Measurements from ENCODE around the gene CRLF3.
"Not testable (repeated sequence)": the region's sequence is repeated elsewhere in the genome, so short reads cannot be mapped to it uniquely, and the experiment has no call there.

The CRLF3 gene

DNA sequence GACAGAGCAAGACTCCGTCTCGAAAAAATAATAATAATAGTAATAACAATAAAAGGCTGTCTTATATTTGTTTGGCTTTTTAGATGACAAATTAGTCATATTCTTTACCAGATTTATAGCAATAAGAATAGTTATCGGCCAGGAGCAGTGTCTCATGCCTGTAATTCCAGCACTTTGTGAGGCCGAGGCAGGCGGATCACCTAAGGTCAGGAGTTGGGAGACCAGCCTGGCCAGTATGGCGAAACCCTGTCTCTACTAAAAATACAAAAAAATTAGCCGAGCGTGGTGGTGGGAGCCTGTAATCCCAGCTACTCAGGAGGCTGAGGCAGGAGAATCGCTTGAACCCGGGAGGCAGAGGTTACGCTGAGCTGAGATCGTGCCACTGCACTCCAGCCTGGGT is 10.3 kb downstream of the CRLF3 start:
- not testable (repeated sequence) for DNase-seq

DNA sequence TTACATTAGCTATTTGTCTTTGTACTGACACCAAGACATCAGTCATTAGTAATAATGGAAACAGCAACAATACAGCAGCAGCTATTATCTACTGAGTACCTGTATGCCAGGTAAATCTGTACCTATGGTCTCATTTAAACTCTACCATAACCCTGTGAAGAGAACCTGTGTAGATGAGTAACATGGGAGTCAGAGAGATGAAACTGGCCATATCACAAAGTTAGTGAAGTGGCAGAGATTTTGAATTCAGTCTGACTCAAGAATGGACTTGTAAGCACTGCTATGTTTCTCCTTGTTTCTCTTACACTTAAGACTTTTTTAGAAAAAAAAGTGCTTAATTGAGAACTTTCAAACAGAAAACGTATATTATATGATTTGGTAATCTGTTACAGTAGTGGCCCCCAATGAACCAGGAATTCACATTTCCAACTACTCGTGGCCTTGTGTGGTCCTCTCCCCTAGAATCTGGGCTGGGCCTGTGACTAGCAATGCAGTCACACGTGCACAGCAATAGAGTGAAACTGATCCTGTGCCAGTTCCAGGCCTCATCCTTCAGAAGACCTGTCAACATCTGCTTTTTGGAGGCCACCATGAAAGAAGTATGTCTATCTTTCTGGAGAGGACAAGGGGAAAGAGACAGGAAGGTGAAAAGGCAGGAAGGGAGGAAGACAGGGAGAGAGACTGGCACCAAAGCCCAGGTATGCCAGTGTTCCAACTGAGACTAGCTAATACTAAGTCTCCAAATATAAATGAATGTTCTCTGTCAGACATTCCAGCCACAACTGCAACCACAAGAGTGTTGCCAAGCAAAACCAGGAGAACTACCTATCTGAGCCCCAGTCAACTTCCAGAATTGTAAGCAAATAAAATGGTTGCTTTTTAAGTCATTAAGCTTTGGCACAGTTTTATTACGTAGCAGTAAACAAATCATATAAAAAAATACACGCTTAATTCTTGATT is 12.0 kb downstream of the CRLF3 start:
- DNase-seq, result no peak

DNA sequence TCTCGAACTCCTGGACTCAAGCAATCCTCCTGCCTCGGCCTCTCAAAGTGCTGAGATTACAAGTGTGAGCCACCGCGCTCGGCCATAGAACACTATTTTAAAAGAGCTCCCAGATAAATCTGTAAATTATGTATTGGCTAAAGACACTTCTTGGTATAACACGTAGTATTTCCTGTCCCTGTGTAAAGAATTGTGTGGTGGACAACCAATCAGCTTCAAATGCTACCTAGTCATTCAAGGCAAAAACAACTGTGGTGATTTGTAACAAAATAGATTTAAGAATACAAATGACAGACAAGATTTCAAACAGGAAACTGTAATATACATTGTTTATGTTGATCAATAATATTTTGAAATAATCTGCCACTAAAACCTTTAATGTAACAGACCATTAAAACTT is 14.6 kb downstream of the CRLF3 start:
- no peak for DNase-seq

DNA sequence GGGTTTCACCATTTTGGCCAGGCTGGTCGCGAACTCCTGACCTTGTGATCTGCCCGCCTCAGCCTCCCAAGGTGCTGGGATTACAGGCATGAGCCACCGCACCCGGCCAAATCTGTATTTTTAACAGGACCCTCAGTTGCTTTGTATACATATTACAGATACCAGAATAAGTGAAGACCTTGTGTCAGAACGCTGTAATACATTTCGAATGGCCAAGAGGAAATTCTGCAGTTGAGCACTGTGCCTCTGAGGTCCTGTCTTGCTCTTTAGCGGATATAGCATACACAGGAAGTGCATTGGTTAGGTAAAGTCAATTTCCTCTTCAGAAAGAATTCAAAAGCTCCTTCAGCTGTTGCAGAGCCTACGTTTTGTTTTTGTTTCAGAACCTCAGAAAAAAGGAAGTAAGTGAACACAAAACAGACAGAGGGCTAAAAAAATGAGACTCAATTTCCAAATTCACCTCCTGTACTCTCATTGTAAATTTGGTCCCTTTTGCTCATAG is 15.7 kb downstream of the CRLF3 start:
- no peak for DNase-seq

DNA sequence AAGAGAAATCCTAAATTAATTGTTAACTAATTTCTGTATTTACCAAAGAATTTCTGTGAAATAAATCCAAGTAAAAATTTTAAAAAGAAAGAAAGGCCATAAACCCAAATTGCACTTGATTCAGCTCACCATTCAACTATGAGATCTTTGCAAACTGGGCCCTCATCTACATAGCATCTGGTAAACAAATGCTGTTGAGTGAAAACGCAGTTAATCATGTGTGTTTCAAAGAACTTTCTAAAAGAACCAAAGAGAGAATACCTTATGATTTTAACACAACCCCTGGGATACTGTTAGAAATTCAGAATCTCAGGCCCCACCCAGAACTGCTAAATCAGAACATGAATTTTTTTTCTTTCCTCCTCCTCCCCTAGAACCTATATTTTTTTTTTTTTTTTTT is 16.6 kb downstream of the CRLF3 start:
- no peak for DNase-seq

DNA sequence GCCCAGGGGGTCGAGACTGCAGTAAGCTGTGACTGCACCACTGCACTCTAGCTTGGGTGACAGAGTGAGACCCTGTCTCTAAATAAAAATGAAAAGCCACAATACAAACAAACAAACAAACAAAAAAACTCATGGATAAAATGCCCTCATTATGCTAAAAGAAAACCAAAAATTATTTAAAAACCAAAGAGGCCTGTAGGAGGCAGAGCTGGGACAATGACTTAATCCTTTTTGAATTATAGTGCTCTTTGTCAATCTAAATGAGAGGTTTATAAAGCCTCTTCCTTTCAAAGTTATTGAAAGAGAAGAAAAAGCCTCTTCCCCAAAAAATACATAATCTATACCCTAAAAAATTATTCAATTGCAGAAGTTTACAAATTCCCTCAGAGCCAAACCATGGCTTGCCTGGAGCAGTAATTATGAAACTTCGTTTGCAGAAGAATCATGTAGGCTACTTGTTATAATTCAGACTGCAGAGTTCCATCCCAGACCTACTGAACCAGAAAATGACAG is 18.5 kb downstream of the CRLF3 start:
- no peak for DNase-seq

DNA sequence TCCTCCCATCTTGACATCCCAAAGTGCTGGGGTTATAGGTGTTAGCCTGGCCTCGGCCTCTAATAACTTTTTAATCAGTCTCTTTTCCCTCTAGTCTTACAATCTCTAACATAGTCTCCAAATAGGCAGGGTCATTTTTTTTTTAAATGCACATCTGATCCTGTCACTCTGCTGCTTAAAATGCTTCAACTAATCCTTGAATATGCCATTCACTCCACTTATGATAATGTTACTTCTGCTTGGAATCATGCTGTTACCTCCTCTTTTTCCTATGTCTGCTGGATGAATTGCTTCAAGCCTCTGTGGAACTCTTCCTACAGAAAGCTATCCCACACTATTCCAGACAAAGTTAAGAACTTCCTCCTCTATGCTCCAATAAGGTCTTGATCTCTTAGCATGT is 22.8 kb downstream of the CRLF3 start:
- DNase-seq, result no peak

DNA sequence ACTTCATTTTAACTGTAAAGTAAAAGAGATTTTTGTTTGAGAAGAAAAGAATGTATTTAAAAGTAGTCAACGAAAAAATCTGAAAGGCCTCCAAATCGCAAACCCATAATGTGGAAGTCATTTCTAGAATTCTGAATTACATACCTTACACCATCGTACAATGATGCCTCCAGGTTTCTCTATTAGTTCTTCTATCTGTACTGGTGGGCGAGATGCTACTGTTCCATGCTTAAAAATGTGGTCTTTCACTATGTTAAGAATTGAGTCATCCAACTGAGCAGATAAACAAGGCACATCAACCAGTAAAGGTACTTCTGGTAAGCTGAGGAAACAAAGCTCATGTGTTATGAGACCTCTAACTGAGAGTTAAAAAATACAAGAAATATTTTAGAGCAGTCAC is 28.5 kb downstream of the CRLF3 start:
- DNase-seq, result no peak

DNA sequence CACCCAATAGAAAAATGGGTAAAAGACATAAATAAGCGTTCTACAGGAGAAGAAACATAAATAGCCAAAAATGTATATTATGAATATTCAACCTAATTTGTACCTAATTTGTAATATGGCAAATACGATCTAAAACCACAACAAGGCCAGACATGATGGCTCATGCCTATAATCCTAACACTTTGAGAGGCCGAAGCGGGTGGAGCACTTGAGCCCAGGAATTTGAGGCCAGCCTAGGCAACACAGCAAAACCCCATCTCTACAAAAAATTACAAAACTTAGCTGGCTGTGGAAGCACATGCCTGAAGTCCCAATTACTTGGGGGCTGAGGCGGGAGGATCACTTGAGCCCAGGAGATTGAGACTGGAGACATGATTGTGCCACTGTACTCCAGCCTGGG is 30.1 kb downstream of the CRLF3 start:
- no peak for DNase-seq

DNA sequence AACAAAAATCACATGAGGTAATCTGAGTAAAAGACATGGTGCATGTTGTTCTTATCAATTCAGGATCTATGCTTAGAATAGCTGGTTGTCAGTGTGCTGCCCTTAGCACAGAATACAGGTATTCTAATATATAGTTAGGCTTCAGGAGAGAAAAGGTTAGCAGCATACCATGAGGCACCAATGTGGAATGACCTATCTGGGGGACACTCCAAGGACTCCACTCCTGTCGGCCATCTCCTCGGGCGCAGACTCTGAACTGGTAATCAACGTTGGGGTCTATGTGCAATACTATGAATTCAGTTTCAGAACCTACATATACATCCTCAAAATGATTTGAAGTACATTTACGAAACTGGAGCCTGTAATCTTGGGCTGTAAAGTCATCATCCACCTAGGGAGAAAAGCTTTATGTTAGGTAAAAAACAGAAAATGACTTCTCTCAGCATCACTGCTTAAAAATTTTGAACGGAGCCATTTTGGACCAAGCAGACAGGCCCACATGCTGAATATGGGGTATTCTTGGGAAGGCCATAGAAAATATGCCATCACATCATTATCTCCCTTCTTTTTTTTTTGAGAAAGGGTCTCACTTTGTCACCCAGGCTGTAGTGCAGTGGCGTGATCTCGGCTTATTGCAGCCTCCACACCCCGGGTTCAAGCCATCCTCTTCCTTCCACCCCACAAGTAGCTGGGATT is 31.1 kb downstream of the CRLF3 start:
- DNase-seq, result no peak

DNA sequence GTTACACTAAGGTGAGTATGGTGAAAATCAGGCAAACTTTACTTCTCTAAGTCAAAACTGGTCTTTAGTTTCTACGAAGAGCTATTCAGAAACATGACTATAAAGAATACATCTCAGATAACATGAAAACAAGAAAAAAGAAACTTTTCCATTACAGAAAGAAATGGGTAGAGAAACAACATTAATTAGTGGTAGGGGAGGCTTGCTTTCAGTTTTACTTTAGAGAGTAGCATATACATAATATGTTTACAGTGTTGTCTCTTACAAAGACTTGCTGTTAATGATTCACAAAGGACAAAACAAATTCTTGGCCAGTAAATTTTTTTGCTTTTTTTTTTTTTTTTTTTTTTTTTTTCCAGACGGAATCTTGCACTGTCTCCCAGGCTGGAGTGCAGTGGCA is 34.2 kb downstream of the CRLF3 start:
- no peak for DNase-seq

DNA sequence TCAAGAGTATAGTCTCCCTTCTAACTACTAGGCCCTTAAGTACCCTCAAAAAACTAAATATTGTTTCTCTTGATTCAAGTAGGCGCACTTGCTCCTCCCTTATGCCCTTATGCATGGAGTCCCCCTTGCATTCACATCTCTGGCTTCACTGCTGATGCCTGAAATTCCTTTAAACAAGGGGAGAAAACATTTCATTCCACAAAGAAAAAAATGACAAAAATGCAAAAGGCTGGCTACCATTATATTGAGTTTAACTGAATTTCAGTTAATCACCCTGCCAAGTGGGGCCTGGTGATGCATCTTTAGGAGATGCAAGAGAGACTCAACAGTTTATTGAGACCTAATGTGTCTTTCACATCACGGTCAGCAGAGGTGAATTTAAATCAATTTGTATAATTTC is 35.6 kb downstream of the CRLF3 start:
- no peak for DNase-seq

DNA sequence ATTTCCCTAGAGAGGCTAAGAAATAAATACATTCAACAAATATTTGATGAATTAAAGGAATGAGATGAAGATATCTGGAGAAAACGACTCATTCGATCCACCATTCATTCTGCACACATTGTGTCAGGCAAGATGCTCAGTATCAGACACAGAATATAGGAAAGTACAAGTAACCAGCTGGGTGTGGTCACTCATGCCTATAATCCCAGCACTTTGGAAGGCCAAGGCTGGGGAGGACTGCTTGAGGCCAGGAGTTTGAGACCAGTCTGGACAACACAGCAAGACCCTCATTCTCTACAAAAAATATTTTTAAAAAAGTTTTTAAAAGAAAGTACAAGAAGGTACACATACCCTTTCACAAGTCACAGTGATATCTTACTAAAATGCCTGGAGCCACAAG is 42.3 kb downstream of the CRLF3 start:
- DNase-seq, result no peak

DNA sequence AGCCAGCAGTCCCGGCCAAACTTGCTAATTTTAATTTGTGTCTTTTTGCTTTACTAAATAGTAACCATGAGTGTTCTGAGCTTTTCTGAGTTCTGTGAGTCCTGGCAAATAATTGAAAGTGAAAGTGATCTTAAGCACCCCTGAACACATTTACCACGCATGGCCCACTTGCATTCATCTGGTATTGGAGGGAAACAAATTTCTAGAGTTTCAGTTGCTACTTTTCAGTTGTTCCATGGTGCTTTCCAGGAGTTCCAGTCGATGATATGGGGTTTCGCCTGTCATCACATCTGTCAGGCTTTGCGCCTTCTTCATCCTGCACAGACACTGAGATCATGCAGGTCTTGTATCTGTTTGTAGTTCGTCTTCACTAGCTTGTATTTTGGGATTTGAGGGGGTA is 44.1 kb downstream of the CRLF3 start:
- no peak for DNase-seq

DNA sequence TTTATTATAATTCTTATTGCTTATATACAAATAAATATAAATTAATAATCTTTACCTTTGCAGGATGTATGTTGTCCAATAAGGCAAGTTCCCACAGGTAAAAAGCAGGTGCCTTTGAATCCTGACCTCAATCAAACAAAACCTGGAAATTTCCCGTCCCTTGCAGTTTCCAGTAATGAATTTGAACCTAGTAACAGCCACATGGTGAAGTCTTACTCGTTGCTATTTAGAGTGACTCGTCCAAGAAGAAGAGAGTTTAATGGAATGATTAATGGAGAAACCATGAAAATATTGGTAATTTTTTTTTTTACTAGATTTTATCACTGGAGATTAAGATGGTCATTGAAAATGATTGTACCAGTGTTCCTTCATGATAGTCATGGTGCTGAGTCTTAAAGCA is 55.7 kb downstream of the CRLF3 start:
- not testable (repeated sequence) for DNase-seq

DNA sequence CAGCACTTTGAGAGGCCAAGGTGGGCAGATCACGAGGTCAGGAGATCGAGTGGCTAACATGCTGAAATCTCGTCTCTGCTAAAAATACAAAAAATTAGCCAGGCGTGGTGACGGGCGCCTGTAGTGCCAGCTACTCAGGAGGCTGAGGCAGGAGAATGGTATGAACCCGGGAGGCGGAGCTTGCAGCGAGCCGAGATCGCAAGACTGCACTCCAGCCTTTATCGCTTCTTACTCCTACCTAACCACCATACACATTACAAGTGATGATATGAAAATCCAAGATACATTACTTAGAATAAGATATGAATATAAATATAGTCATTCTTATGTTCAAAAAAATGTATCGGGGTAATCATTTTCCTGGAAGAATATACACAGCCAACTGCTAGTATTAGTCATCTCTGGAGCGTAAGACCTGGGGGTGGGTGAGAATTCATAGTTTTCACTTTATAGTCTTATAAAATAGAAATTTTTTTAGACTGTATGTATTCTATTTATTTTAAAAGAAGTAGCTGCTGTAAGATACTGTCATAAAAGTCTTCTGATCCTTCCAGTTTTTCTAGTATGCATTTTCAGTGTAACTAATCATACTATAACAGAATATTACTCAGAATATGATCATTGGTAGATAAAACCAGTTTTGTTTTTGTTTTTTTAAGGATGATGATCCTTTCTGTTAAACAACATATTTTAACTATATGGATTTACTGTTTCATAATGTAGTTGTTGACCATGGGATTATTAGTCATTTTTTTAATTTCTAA is 56.7 kb downstream of the CRLF3 start:
- DNase-seq, result not testable (repeated sequence)

DNA sequence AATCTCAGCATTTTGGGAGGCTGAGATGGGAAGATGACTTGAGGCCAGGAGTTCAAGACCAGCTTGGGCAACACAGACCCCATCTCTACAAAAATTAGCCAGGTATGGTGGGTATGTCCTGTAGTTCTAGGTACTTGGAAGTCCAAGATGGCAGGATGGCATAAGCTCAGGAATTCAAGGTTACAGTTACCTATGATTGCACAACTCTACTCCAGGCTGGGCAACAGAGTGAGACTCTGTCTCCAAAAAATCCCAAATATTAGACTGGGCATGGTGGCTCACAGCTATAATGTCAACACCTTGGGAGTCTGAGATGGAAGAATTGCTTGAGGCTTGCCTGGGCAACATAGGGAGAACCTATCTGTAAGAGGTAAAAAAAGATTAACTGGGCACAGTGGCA is 63.4 kb downstream of the CRLF3 start:
- no peak for DNase-seq

DNA sequence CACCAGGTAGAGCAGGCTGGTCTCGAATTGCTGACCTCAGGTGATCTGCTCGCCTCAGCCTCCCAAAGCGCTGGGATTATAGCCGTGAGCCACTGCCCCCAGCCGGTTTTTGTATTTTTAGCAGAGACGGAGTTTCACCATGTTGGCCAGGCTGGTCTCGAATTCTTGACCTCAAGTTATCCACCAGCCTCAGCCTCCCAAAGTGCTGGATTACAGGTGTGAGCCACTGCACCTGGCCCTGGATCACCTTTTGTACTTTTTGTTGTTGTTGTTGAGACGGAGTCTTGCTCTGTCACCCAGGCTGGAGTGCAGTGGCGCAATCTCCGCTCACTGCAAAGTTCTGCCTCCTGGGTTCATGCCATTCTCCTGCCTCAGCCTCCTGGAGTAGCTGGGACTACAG is 71.2 kb downstream of the CRLF3 start:
- DNase-seq, result not testable (repeated sequence)

DNA sequence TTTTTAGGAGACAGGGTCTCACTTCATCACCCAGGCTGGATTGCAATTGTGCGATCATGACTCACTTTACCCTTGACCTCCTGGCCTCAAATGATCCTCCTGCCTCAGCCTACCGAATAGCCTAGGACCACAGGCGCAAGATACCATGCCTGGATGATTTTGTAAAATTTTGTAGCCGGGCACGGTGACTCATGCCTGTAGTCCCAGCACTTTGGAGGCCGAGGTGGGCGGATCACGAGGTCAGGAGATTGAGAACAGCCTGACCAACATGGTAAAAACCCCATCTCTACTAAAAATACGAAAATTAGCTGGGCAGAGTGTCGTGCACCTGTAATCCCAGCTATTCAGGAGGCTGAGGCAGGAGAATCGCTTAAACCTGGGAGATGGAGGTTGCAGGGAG is 73.5 kb downstream of the CRLF3 start:
- DNase-seq, result not testable (repeated sequence)

DNA sequence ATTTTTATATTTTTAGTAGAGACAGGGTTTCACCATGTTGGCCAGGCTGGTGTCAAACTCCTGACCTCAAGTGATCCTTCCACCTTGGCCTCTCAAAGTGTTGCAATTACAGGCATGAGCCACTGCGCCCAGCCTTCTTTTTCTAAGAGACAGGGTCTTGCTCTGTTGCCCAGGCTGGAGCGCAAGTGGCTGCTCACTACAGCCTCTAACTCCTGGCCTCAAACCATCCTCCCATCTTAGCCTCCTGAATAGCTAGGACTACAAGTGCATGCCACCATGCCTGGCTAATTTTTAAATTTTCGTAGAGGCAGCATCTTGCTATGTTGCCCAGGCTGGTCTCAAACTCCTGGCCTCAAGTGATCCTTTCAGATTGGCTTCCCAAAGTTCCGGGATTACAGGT is 76.9 kb downstream of the CRLF3 start:
- DNase-seq, result not testable (repeated sequence)

DNA sequence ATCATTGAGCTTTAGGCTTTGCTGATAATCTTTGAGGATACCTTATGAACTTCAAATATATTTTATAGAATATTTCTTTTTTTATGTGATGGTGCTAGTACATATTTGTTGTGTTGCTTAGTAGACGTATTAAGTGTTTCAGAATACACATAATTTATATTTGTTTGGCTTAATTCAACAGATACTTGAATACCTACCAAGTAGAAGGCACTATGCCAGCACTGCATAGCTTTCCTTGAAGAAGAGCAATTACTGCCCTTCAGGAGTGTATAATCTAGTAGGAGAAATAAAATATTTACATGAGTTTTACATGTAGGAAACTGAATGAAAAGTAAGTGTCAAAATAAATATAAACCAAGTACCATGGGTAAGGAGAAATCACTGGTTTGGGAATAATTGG is 81.8 kb downstream of the CRLF3 start:
- DNase-seq, result not testable (repeated sequence)

DNA sequence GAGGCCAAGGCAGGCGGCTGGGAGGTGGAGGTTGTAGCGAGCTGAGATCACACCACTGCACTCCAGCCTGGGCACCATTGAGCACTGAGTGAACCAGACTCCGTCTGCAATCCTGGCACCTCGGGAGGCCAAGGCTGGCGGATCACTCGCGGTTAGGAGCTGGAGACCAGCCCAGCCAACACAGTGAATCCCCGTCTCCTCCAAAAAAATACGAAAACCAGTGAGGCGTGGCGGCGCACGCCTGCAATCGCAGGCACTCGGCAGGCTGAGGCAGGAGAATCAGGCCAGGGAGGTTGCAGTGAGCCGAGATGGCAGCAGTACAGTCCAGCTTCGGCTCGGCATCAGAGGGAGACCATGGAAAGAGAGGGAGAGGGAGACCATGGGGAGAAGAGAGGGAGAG is 88.1 kb downstream of the CRLF3 start:
- DNase-seq, result not testable (repeated sequence)

DNA sequence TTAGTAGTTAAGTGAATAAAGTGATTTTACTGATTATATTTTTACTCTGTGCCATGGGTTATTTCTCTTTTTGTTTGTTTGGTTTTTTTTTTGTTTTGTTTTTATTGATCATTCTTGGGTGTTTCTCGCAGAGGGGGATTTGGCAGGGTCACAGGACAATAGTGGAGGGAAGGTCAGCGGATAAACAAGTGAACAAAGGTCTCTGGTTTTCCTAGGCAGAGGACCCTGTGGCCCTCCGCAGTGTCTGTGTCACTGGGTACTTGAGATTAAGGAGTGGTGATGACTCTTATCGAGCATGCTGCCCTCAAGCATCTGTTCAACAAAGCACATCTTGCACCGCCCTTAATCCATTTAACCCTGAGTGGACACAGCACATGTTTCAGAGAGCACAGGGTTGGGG is 88.8 kb downstream of the CRLF3 start:
- DNase-seq, result not testable (repeated sequence)
